ENCODE measurements around the gene FOXF1.

DNA sequence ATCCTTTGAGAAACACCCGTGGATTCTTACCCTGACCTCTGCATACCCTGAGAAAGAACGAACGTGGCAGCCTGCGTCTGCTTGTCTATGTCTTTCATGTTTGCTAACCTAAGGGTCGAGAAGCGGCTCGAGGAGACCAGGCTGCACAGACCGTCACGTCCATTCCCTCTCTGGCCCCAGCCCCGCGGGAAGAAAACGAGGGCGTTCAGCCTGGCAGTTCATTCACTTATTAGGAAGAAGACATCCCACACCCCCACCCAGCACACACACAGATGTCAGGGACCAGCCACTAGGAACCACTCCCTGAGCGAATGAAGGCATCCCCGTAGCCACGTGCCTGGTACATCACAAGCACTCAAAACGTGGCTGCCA is 45.4 kb downstream of the FOXF1 start:
- TF ChIP-seq, protein P1, sequence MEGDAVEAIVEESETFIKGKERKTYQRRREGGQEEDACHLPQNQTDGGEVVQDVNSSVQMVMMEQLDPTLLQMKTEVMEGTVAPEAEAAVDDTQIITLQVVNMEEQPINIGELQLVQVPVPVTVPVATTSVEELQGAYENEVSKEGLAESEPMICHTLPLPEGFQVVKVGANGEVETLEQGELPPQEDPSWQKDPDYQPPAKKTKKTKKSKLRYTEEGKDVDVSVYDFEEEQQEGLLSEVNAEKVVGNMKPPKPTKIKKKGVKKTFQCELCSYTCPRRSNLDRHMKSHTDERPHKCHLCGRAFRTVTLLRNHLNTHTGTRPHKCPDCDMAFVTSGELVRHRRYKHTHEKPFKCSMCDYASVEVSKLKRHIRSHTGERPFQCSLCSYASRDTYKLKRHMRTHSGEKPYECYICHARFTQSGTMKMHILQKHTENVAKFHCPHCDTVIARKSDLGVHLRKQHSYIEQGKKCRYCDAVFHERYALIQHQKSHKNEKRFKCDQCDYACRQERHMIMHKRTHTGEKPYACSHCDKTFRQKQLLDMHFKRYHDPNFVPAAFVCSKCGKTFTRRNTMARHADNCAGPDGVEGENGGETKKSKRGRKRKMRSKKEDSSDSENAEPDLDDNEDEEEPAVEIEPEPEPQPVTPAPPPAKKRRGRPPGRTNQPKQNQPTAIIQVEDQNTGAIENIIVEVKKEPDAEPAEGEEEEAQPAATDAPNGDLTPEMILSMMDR (IDR thresholded peaks at IDR 0.05; ENCODE audit: low read depth, low read length, poor library complexity, severe bottlenecking) = no peak
- no peak for TF ChIP-seq EZH2phosphoT487 (IDR thresholded peaks at IDR 0.05; ENCODE audit: borderline replicate concordance, low read length)
